ENCODE data around the gene VPS37D. TPM values are rescaled to one million over a fixed set of nuclear protein-coding genes. Genes with fewer than 3 reads are reported as not detected.
"Not testable (repeated sequence)": the region's sequence is repeated elsewhere in the genome, so short reads cannot be mapped to it uniquely, and the experiment has no call there.

VPS37D gene
- total and polyA plus RNA-seq, 3 donors from 2014 or later = 10.3 to 24.8 (median 15.0) TPM

DNA sequence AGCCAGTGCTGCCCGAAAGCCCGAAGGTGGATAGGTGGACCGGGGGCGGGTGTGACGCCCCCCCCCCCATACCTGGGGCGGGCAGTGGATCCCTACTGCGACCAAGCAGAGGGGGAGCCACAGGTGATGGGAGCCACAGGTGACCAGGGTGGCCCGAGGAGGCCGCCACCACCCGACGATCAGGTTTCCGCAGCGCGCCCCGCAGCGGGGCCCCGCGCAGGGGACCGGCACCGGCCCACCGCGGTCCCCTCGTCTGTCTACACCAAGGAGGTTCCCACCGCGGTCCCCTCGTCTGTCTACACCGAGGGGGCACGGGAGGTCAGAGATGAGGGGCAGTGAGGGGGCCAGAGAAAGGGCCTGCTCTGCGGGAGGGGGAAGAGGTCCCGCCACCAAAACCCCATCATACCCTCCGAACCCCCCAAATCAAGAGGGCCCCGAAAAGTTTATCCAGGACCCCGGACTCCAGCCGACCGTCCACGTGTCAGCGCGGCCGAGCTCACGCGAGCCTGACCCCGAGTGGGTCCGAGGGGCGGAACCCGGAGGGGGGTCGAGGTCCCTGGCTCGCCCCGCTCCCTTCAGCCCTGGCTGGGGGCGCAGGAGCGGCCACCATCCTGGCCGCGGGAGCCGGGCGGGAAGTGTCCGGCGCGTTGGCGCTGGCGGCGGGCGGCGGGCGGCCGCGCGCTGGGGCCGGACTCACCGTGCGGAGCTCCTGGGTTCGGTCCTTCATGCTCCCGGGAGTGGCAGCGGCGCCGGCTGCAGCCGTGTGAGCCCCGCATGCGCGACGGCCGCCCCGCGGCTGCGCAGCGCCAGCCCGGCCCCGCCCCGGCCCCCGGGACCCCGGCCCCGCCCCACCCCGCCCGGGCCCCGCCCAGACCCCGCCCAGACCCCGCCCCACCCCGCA, 51.5 kb downstream of the VPS37D start, which contains the start of gene STX1A:
Gene STX1A (minus strand): TSS at position 765 of the 901 bp plus-strand sequence. CDS start 38 bp downstream, at position 727.
- Histone ChIP-seq H3K27ac (no peak within 1 kb of the TSS), H3K36me3 (ENCODE audit: low read depth, missing control alignments) (no peaks in the 10 kb centered on the region), H3K27me3 (no peaks in the 10 kb centered on the region), H3K4me3 (peak within 1 kb of the TSS; percentile 74 to 79), H3K9me3 (no peaks in the 10 kb centered on the region), H3K4me1 (peaks cover 25% of the 10 kb centered on the region)
- intact Hi-C loops (cut with DNase I; ENCODE audit: low total_unique reads) = no loop called here
- WGBS, 2 donors = 2% methylated on average over 49 of the region's 96 CpGs; no CpG with 5 or more reads in 1 of the 2 donors
- TF ChIP-seq, protein P1, sequence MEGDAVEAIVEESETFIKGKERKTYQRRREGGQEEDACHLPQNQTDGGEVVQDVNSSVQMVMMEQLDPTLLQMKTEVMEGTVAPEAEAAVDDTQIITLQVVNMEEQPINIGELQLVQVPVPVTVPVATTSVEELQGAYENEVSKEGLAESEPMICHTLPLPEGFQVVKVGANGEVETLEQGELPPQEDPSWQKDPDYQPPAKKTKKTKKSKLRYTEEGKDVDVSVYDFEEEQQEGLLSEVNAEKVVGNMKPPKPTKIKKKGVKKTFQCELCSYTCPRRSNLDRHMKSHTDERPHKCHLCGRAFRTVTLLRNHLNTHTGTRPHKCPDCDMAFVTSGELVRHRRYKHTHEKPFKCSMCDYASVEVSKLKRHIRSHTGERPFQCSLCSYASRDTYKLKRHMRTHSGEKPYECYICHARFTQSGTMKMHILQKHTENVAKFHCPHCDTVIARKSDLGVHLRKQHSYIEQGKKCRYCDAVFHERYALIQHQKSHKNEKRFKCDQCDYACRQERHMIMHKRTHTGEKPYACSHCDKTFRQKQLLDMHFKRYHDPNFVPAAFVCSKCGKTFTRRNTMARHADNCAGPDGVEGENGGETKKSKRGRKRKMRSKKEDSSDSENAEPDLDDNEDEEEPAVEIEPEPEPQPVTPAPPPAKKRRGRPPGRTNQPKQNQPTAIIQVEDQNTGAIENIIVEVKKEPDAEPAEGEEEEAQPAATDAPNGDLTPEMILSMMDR (IDR thresholded peaks at IDR 0.05) = no peak
- TF ChIP-seq POLR2A (IDR thresholded peaks at IDR 0.05) = no peak
- DNase-seq = peak; percentile 75

DNA sequence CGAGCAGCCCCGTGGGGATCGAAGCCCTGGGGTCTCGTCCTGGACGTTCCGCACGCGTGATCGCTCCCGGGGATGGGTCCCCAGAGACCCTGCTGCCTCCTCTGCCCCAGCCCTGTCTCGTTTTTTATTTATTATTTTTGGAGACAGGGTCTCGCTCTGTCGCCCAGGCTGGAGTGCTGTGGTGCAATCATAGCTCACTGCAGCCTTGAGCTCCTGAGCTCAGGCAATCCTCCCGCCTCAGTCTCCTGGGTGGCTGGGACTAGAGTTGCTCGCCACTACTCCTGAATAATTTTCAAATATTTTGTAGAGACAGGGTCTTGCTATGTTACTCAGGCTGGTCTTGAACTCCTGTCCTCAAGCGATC, 52.2 kb downstream of the VPS37D start:
- Histone ChIP-seq H3K27me3 (no peaks in the 10 kb centered on the region), H3K9me3 (no peaks in the 10 kb centered on the region), H3K36me3 (ENCODE audit: low read depth, missing control alignments) (no peaks in the 10 kb centered on the region), H3K4me1 (peaks cover 25% of the 10 kb centered on the region), H3K27ac (no peak overlapping the region), H3K4me3 (peak overlapping the region; percentile 48 to 79)
- 14 to 15% methylated on average over 6 of the region's 16 CpGs for WGBS, 2 donors
- TF ChIP-seq, protein P1 (IDR thresholded peaks at IDR 0.05) = no peak
- TF ChIP-seq POLR2A (IDR thresholded peaks at IDR 0.05) = no peak
- intact Hi-C loops (cut with DNase I; ENCODE audit: low total_unique reads) = no loop called here
- DNase-seq = no peak

- H3K4me3 ChIP-seq; H3K36me3 ChIP-seq (ENCODE audit: low read depth, missing control alignments); DNase-seq; H3K27ac ChIP-seq; H3K27me3 ChIP-seq; H3K9me3 ChIP-seq; intact Hi-C loops (cut with DNase I; ENCODE audit: low total_unique reads): not testable (repeated sequence)
- WGBS, 2 donors = 82 to 97% methylated on average over 9 of the region's 9 CpGs
- peaks cover 25% of the 10 kb centered on the region for H3K4me1 ChIP-seq
Measured at GRCh38 chr7:73720443-73720842, 52.8 kb downstream of the VPS37D start.

DNA sequence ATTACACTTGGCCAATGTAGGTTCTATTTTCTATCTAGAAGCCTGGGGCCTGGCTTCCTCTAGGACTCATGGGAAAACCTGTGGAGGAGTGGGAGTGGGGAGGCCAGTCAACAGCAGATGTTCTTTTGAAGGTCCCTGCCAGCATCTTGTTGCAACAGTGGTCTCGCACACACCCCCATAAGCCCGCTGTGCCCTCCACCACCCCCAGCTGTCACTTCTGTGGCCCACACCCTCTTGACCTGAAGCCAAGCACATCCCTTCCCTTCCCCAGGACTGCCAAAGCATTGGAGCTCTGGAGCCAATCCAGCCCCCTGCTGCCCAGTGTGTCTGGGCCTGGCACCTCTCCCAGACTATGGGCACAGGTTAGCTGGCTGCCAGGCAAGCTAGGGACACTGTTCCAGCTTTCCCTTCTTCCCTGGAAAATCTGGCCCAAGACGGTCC, 53.8 kb downstream of the VPS37D start:
- Histone ChIP-seq H3K9me3 (no peaks in the 10 kb centered on the region), H3K36me3 (ENCODE audit: low read depth, missing control alignments) (no peaks in the 10 kb centered on the region), H3K27me3 (no peaks in the 10 kb centered on the region), H3K4me1 (peaks cover 25% of the 10 kb centered on the region), H3K27ac (no peak overlapping the region), H3K4me3 (no peak overlapping the region)
- intact Hi-C loops (cut with DNase I; ENCODE audit: low total_unique reads) = no loop called here
- TF ChIP-seq POLR2A (IDR thresholded peaks at IDR 0.05) = no peak
- TF ChIP-seq, protein P1 (IDR thresholded peaks at IDR 0.05) = peak in 1 of 3 experiments; percentile 12
- 54% methylated on average over 3 of the region's 3 CpGs; no CpG with 5 or more reads in 1 of the 2 donors for WGBS, 2 donors
- DNase-seq = peak; percentile 91

MicroRNA genes within 50 kb of the gene (microRNA counts, 767-probe panel; counts per million panel counts)
- microRNA hsa-miR-4284 = 0 to 152 counts per million in 2 donors

Small RNA genes lying within 50 kb of the gene (microRNA-seq; reads per million reads assigned to microRNA genes)
- 0 reads per million in 2 donors for gene MIR4284 (ENCODE audit: borderline number of aligned reads in 2 of 2, borderline replicate concordance in 1 of 2)

Small RNA genes lying within 50 kb of the gene (small RNA-seq; reads per million reads assigned to genes)
- 0 reads per million in 2 donors for gene MIR4284

Other genes with a start within 250 kb of the VPS37D start
- 1 to 10 TPM; 5.6 to 8.3 TPM for gene FZD9, start 234.1 kb upstream of the VPS37D start, total RNA-seq
- 4.2 TPM for gene FZD9, start 234.1 kb upstream of the VPS37D start, polyA plus RNA-seq (ENCODE audit: insufficient read depth, low read depth, low replicate concordance)
- gene BAZ1B, start 145.5 kb upstream of the VPS37D start, total RNA-seq = 10 to 100 TPM; 59.4 to 72.8 TPM
- 30.8 TPM for gene BAZ1B, start 145.5 kb upstream of the VPS37D start, polyA plus RNA-seq (ENCODE audit: insufficient read depth, low read depth, low replicate concordance)
- 10 to 100 TPM; 83.0 to 91.1 TPM for gene BCL7B, start 110.1 kb upstream of the VPS37D start, total RNA-seq
- 88.9 TPM for gene BCL7B, start 110.1 kb upstream of the VPS37D start, polyA plus RNA-seq (ENCODE audit: insufficient read depth, low read depth, low replicate concordance)
- gene TBL2, start 89.3 kb upstream of the VPS37D start, total RNA-seq = 100 to 1,000 TPM; 211 to 224 TPM
- gene TBL2, start 89.3 kb upstream of the VPS37D start, polyA plus RNA-seq (ENCODE audit: insufficient read depth, low read depth, low replicate concordance) = 579 TPM
- 100 to 1,000 TPM; 160 to 215 TPM for gene MLXIPL, start 43.3 kb upstream of the VPS37D start, total RNA-seq
- gene MLXIPL, start 43.3 kb upstream of the VPS37D start, polyA plus RNA-seq (ENCODE audit: insufficient read depth, low read depth, low replicate concordance) = 34.2 TPM
- 10 to 100 TPM; 19.7 to 25.0 TPM for gene DNAJC30, start 15.6 kb downstream of the VPS37D start, total RNA-seq
- 27.7 TPM for gene DNAJC30, start 15.6 kb downstream of the VPS37D start, polyA plus RNA-seq (ENCODE audit: insufficient read depth, low read depth, low replicate concordance)
- gene BUD23, start 15.8 kb downstream of the VPS37D start, total RNA-seq = 100 to 1,000 TPM; 241 to 252 TPM
- 231 TPM for gene BUD23, start 15.8 kb downstream of the VPS37D start, polyA plus RNA-seq (ENCODE audit: insufficient read depth, low read depth, low replicate concordance)
- 10 to 100 TPM; 24.7 to 28.2 TPM for gene STX1A, start 51.8 kb downstream of the VPS37D start, total RNA-seq
- gene STX1A, start 51.8 kb downstream of the VPS37D start, polyA plus RNA-seq (ENCODE audit: insufficient read depth, low read depth, low replicate concordance) = 13.2 TPM
- gene ABHD11, start 71.0 kb downstream of the VPS37D start, total RNA-seq = 10 to 100 TPM; 29.0 to 33.1 TPM
- gene ABHD11, start 71.0 kb downstream of the VPS37D start, polyA plus RNA-seq (ENCODE audit: insufficient read depth, low read depth, low replicate concordance) = 21.6 TPM
- 1 to 10 TPM; 1.9 to 5.1 TPM for gene CLDN3, start 102.4 kb downstream of the VPS37D start, total RNA-seq
- 6.1 TPM for gene CLDN3, start 102.4 kb downstream of the VPS37D start, polyA plus RNA-seq (ENCODE audit: insufficient read depth, low read depth, low replicate concordance)
- gene CLDN4, start 163.2 kb downstream of the VPS37D start, total RNA-seq = under 1 TPM; 0.93 to 0.94 TPM
- gene CLDN4, start 163.2 kb downstream of the VPS37D start, polyA plus RNA-seq (ENCODE audit: insufficient read depth, low read depth, low replicate concordance) = 4.3 TPM
- gene METTL27, start 174.7 kb downstream of the VPS37D start, total RNA-seq = 1 to 10 TPM; 3.5 to 3.7 TPM
- gene METTL27, start 174.7 kb downstream of the VPS37D start, polyA plus RNA-seq (ENCODE audit: insufficient read depth, low read depth, low replicate concordance) = 5.6 TPM
- 10 to 100 TPM; 37.3 to 70.1 TPM for gene TMEM270, start 193.3 kb downstream of the VPS37D start, total RNA-seq
- 113 TPM for gene TMEM270, start 193.3 kb downstream of the VPS37D start, polyA plus RNA-seq (ENCODE audit: insufficient read depth, low read depth, low replicate concordance)